ENCODE results near the gene KATNB1. TPM values are rescaled to one million over a fixed set of nuclear protein-coding genes. Genes with fewer than 3 reads are reported as not detected.

The KATNB1 gene
- total RNA-seq, 1 donor from 2014 or later = 18.0 TPM

DNA sequence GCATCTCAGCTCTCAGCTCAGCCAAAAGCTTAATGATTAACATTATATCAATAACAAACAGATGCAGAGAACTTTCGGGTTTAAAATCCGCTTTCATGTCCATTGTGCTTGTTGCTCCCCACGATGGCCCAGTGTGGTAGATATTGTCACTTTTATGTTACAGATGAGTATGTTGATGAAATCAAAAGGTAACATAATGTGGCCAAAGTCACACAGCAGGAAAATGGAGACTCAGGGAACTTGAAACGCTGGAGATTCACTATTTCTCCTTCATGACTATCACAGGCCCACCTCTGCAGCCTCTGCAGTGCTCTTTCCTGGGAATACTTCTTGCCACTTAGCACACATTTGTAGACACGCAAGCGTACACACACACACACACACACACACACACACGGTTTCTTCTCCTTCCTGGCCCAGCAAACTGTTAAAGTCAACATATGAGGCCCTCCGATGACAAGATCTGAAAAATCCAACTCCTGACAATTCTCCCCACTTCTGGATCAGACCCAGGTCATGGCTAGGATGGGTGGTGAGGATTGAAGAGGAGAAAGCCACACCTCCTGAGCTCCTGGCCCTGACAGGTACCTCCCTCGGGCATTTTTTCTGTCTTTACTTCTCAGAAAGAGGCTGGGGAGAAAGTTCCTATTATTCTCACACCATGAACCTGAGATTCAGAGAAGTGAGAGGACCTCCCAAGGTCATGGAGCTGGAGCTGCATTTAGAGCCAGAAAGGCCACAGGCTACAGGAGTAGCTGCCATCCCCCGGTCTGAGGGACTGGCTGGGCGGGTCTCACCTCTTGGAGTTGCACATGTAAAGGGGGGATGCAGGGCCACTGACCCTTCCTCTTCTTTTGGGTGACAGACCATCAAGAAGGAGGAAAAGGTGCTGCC lies 31.3 kb upstream of the KATNB1 start:
- no peak overlapping the region for H3K4me3 ChIP-seq
- TF ChIP-seq, protein P1, sequence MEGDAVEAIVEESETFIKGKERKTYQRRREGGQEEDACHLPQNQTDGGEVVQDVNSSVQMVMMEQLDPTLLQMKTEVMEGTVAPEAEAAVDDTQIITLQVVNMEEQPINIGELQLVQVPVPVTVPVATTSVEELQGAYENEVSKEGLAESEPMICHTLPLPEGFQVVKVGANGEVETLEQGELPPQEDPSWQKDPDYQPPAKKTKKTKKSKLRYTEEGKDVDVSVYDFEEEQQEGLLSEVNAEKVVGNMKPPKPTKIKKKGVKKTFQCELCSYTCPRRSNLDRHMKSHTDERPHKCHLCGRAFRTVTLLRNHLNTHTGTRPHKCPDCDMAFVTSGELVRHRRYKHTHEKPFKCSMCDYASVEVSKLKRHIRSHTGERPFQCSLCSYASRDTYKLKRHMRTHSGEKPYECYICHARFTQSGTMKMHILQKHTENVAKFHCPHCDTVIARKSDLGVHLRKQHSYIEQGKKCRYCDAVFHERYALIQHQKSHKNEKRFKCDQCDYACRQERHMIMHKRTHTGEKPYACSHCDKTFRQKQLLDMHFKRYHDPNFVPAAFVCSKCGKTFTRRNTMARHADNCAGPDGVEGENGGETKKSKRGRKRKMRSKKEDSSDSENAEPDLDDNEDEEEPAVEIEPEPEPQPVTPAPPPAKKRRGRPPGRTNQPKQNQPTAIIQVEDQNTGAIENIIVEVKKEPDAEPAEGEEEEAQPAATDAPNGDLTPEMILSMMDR (IDR thresholded peaks at IDR 0.05) = no peak
- H3K4me1 ChIP-seq = no peaks in the 10 kb centered on the region
- H3K36me3 ChIP-seq = no peaks in the 10 kb centered on the region
- intact Hi-C loops (cut with DNase I) = no loop called here
- no peaks in the 10 kb centered on the region for H3K27me3 ChIP-seq (ENCODE audit: low read depth)
- no peak for DNase-seq
- no peak overlapping the region for H3K27ac ChIP-seq
- H3K9me3 ChIP-seq = no peaks in the 10 kb centered on the region
- no peak for ATAC-seq

GRCh38 chr16:57704905-57705852 lies 30.4 kb upstream of the KATNB1 start:
- no peaks in the 10 kb centered on the region for H3K27me3 ChIP-seq (ENCODE audit: low read depth)
- no peak overlapping the region for H3K27ac ChIP-seq
- no peaks in the 10 kb centered on the region for H3K36me3 ChIP-seq
- intact Hi-C loops (cut with DNase I) = no loop called here
- ATAC-seq (no peak), DNase-seq (no peak)
- H3K9me3 ChIP-seq = no peaks in the 10 kb centered on the region
- no peaks in the 10 kb centered on the region for H3K4me1 ChIP-seq
- H3K4me3 ChIP-seq = no peak overlapping the region
- TF ChIP-seq, protein P1 (IDR thresholded peaks at IDR 0.05) = no peak

GRCh38 chr16:57706717-57707116 lies 28.9 kb upstream of the KATNB1 start:
- H3K9me3 ChIP-seq = no peaks in the 10 kb centered on the region
- intact Hi-C loops (cut with DNase I) = no loop called here
- no peaks in the 10 kb centered on the region for H3K27me3 ChIP-seq (ENCODE audit: low read depth)
- no peak for DNase-seq
- H3K27ac ChIP-seq = no peak overlapping the region
- H3K36me3 ChIP-seq = no peaks in the 10 kb centered on the region
- H3K4me1 ChIP-seq = no peaks in the 10 kb centered on the region
- no peak overlapping the region for H3K4me3 ChIP-seq
- TF ChIP-seq, protein P1 (IDR thresholded peaks at IDR 0.05) = no peak
- no peak for ATAC-seq

DNA sequence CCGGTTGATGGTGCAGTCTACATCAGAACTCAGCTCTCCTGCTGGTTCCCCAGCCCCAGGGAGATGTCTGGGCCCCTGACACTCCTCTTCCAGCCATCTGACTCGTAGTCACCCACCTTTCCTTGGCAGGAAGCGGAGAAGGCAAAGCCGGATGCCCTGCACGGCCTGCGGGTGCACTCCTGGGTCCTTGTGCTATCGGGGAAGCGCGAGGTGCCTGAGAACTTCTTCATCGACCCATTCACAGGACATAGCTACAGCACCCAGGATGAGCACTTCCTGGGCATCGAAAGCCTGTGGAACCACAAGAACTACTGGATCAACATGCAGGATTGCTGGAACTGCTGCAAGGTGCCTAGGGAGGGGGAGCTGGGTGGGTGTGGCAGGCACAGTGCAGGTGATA lies 28.2 kb upstream of the KATNB1 start:
- TF ChIP-seq, protein P1 (IDR thresholded peaks at IDR 0.05) = no peak
- intact Hi-C loops (cut with DNase I) = no loop called here
- Histone ChIP-seq H3K4me1 (no peaks in the 10 kb centered on the region), H3K36me3 (no peaks in the 10 kb centered on the region), H3K27ac (no peak overlapping the region), H3K9me3 (no peaks in the 10 kb centered on the region), H3K27me3 (ENCODE audit: low read depth) (no peaks in the 10 kb centered on the region), H3K4me3 (no peak overlapping the region)
- ATAC-seq (no peak), DNase-seq (no peak)

- Histone ChIP-seq H3K36me3 (no peaks in the 10 kb centered on the region), H3K4me1 (no peaks in the 10 kb centered on the region), H3K27me3 (ENCODE audit: low read depth) (no peaks in the 10 kb centered on the region), H3K9me3 (no peaks in the 10 kb centered on the region), H3K4me3 (no peak overlapping the region), H3K27ac (no peak overlapping the region)
- DNase-seq = no peak
- no peak for ATAC-seq
- intact Hi-C loops (cut with DNase I) = no loop called here
- TF ChIP-seq, protein P1 (IDR thresholded peaks at IDR 0.05) = no peak
Observed at GRCh38 chr16:57708168-57708567, 27.4 kb upstream of the KATNB1 start.

Measured in lower lobe of right lung (tissue), 2 donors.